ENCODE measurements around the gene DLAT.

- TF ChIP-seq EZH2phosphoT487 (IDR thresholded peaks at IDR 0.05) = no peak
- TF ChIP-seq, protein P1, sequence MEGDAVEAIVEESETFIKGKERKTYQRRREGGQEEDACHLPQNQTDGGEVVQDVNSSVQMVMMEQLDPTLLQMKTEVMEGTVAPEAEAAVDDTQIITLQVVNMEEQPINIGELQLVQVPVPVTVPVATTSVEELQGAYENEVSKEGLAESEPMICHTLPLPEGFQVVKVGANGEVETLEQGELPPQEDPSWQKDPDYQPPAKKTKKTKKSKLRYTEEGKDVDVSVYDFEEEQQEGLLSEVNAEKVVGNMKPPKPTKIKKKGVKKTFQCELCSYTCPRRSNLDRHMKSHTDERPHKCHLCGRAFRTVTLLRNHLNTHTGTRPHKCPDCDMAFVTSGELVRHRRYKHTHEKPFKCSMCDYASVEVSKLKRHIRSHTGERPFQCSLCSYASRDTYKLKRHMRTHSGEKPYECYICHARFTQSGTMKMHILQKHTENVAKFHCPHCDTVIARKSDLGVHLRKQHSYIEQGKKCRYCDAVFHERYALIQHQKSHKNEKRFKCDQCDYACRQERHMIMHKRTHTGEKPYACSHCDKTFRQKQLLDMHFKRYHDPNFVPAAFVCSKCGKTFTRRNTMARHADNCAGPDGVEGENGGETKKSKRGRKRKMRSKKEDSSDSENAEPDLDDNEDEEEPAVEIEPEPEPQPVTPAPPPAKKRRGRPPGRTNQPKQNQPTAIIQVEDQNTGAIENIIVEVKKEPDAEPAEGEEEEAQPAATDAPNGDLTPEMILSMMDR (IDR thresholded peaks at IDR 0.05) = no peak
Measured at GRCh38 chr11:112016088-112016764, 9.0 kb upstream of the DLAT start.
